SK-N-SH (cell line): ENCODE measurements around the gene OCIAD1. TPM values are rescaled to one million over a fixed set of nuclear protein-coding genes. Genes with fewer than 3 reads are reported as not detected.

Experiments used
- CTCF ChIA-PET: fragments of 300-600, 350-600 bp; formaldehyde crosslinking; extraction: SDS; loops from one replicate; lab custom pipeline; 2021; lab: Yijun Ruan, JAX
- POLR2A ChIA-PET: fragments of 350-600 bp; sonication (Branson Sonifier 250); formaldehyde crosslinking; extraction: SDS; loops from one replicate; lab custom pipeline; 2020; ENCODE audit warnings: antibody characterized with exemption, inconsistent platforms; lab: Yijun Ruan, JAX
- DNase-seq: peaks from one replicate; pipeline ENCODE4 v3.0.0; 2012
- H2AFZ ChIP-seq: fragments of 200-600 bp; sonication (generic); 2 replicates; pipeline ENCODE4 v1.8.1; 2016; ENCODE audit warnings: antibody characterized with exemption, mild to moderate bottlenecking, low read depth
- H3F3A ChIP-seq: fragments of 200-600 bp; sonication (generic); replicated peaks from 2 replicates; pipeline ENCODE3; 2016; ENCODE audit warnings: antibody characterized with exemption, mild to moderate bottlenecking; ENCODE audit not compliant: insufficient read depth
- H3K27ac ChIP-seq, 2 experiments: fragments of 200-500 bp in 1 of 2; fragments of 200-600 bp in 1 of 2; sonication (Bioruptor generic) in 1 of 2; sonication (generic), shearing (Covaris generic) in 1 of 2; 2 replicates each; pipeline versions ENCODE4 v1.5.1 to v1.6.1; 2014 to 2016; ENCODE audit warnings: low read depth in 2 of 2, inconsistent platforms in 1 of 2, low read length in 1 of 2, mild to moderate bottlenecking in 1 of 2, mixed read lengths in 1 of 2
- H3K27me3 ChIP-seq: fragments of 200-600 bp; sonication (generic), shearing (Covaris generic); 2 replicates; pipeline ENCODE4 v1.6.1; 2016; ENCODE audit warnings: mixed run types; ENCODE audit not compliant: insufficient read depth
- H3K36me3 ChIP-seq, 2 experiments: fragments of 200-500 bp in 1 of 2; fragments of 200-600 bp in 1 of 2; sonication (Bioruptor generic) in 1 of 2; sonication (generic) in 1 of 2; replicated peaks in 1 of 2; 2 replicates each; pipeline versions ENCODE3 to v1.5.1; 2014 to 2016; ENCODE audit warnings: low read length in 1 of 2, mild to moderate bottlenecking in 1 of 2; ENCODE audit not compliant: insufficient read depth in 2 of 2, control insufficient read depth in 1 of 2
- H3K4me1 ChIP-seq, 2 experiments: fragments of 200-500 bp in 1 of 2; fragments of 200-600 bp in 1 of 2; sonication (Bioruptor generic) in 1 of 2; sonication (generic), shearing (Covaris generic) in 1 of 2; 2 replicates each; pipeline versions ENCODE4 v1.5.1 to v1.6.1; 2014 to 2016; ENCODE audit warnings: low read depth in 1 of 2, low read length in 1 of 2, mixed run types in 1 of 2; ENCODE audit not compliant: insufficient read depth in 2 of 2, control insufficient read depth in 1 of 2
- H3K4me2 ChIP-seq: fragments of 200-600 bp; sonication (generic), shearing (Covaris generic); 2 replicates; pipeline ENCODE4 v1.6.1; 2017; ENCODE audit warnings: mixed run types
- H3K4me3 ChIP-seq, 2 experiments: fragments of 200-500 bp in 1 of 2; fragments of 200-600 bp in 1 of 2; sonication (Bioruptor generic) in 1 of 2; sonication (generic), shearing (Covaris generic) in 1 of 2; 2 replicates each; pipeline versions ENCODE4 v1.5.1 to v1.8.1; 2014 to 2016; ENCODE audit warnings: low read depth in 2 of 2, inconsistent platforms in 1 of 2, low read length in 1 of 2, mild to moderate bottlenecking in 1 of 2, mixed read lengths in 1 of 2, moderate library complexity in 1 of 2
- H3K79me2 ChIP-seq: fragments of 200-600 bp; sonication (generic); 2 replicates; pipeline ENCODE4 v1.8.1; 2017; ENCODE audit warnings: mild to moderate bottlenecking; ENCODE audit not compliant: insufficient read depth
- H3K9ac ChIP-seq: fragments of 200-600 bp; sonication (generic); 2 replicates; pipeline ENCODE4 v1.6.1; 2017; ENCODE audit warnings: mixed run types
- H3K9me2 ChIP-seq: fragments of 200-600 bp; sonication (generic); 2 replicates; pipeline ENCODE4 v1.6.1; 2017; ENCODE audit warnings: mixed run types
- H3K9me3 ChIP-seq: fragments of 200-600 bp; sonication (generic); 2 replicates; pipeline ENCODE4 v1.6.1; 2017; ENCODE audit warnings: mixed run types, mild to moderate bottlenecking, moderate library complexity
- H4K20me1 ChIP-seq: fragments of 200-600 bp; sonication (generic); 2 replicates; pipeline ENCODE4 v1.6.1; 2017; ENCODE audit warnings: mild to moderate bottlenecking, mixed run types; ENCODE audit not compliant: insufficient read depth
- CHD2 ChIP-seq: fragments of 150-350 bp; IDR thresholded peaks from 2 replicates; pipeline ENCODE4 v1.6.1; 2018; ENCODE audit warnings: low read length; ENCODE audit not compliant: partially characterized antibody
- FOSL2 ChIP-seq: IDR thresholded peaks from 2 replicates; pipeline ENCODE4 v1.4.0; 2012; ENCODE audit warnings: low read depth, mild to moderate bottlenecking, moderate library complexity, borderline replicate concordance
- GABPA ChIP-seq: IDR thresholded peaks from 2 replicates; pipeline ENCODE4 v1.4.0; 2012; ENCODE audit warnings: low read depth, mild to moderate bottlenecking
- MXI1 ChIP-seq: IDR thresholded peaks from 2 replicates; pipeline ENCODE4 v1.6.1; 2012; ENCODE audit warnings: mild to moderate bottlenecking, low read depth, low read length, improper control_type of control experiment
- NFIC ChIP-seq: IDR thresholded peaks from 2 replicates; pipeline ENCODE4 v1.4.0; 2012; ENCODE audit warnings: borderline replicate concordance
- RAD21 ChIP-seq: IDR thresholded peaks from 2 replicates; pipeline ENCODE4 v1.6.1; 2012; ENCODE audit warnings: mild to moderate bottlenecking, low read length
- RCOR1 ChIP-seq: fragments of 150-350 bp; IDR thresholded peaks from 2 replicates; pipeline ENCODE4 v1.6.1; 2017; ENCODE audit warnings: antibody characterized with exemption, low read length
- TCF12 ChIP-seq: IDR thresholded peaks from 2 replicates; pipeline ENCODE4 v1.4.0; 2012
- TEAD4 ChIP-seq: IDR thresholded peaks from 2 replicates; pipeline ENCODE4 v1.4.0; 2012; ENCODE audit warnings: mild to moderate bottlenecking, borderline replicate concordance; ENCODE audit not compliant: insufficient read depth
- ZBTB33 ChIP-seq: IDR thresholded peaks from 2 replicates; pipeline ENCODE4 v1.4.0; 2012; ENCODE audit warnings: low read depth, borderline replicate concordance
- WGBS: methylation state at CpG from one replicate; pipeline ENCODE4 v1.1.6; 2017; ENCODE audit warnings: low lambda C conversion rate; 5-methylcytosine and 5-hydroxymethylcytosine counted together
- polyA plus RNA-seq, 3 experiments: library from polyadenylated mRNA; depleted of rRNA; stranded (reverse); fragments of >200 nt; gene quantifications; 2 replicates each; pipeline ENCODE4 v1.2.3, GENCODE V29; 2012
- TF ChIP-seq, protein P1 (sequence below): IDR thresholded peaks from 2 replicates; pipeline ENCODE4; 2012
- TF ChIP-seq, protein P2 (sequence below): IDR thresholded peaks from 2 replicates; pipeline ENCODE4 v1.6.1; 2012; ENCODE audit warnings: mild to moderate bottlenecking, low read depth, low read length, moderate library complexity
- TF ChIP-seq, protein P3 (sequence below): IDR thresholded peaks from 2 replicates; pipeline ENCODE4 v1.4.0; 2012; ENCODE audit warnings: low read depth

OCIAD1 gene
- polyA plus RNA-seq, 1 of the 3 experiments (the other 2 are of a cell fraction), result 113 TPM

- POLR2A ChIA-PET, result no interaction called here
Observed at GRCh38 chr4:48791313-48791712, 39.6 kb upstream of the OCIAD1 start.

DNA sequence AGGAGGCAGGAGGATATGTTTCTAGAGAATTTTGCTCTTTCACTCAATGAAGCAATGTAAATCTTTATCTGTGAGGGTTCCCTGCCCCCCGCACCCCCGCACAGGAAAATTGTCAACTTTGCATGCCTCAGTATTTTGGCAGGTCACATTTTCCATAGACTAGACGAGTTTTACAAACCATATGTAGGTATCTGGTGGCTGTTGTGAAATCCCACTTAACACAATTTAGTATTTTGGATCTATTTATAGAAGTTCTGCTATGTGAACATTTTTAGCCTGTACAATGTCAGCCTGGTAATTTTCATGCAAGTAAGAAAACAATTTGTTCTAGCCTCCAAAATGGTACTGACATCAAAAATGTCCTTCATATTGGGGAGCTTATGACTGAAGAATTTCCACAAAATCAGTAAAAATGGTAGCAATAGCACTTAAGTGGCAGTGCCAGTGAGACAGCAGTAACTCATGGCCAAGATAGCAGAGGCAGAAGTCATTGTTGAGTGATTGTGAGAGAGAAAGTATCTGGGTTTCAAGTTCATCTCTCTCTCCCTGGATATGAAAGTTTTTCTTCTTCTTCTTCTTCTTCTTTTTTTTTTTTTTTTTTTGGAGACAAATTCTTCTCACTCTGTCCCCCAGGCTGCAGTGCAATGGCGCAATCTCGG, 38.4 kb upstream of the OCIAD1 start:
- Histone ChIP-seq H3K36me3 (no peaks in the 10 kb centered on the region), H3F3A (no peaks in the 10 kb centered on the region), H3K27ac (no peak overlapping the region), H3K4me2 (no peak overlapping the region), H3K9me2 (no peaks in the 10 kb centered on the region), H3K4me1 (no peaks in the 10 kb centered on the region), H3K27me3 (no peaks in the 10 kb centered on the region), H3K4me3 (no peak overlapping the region), H3K9ac (no peak overlapping the region), H4K20me1 (no peaks in the 10 kb centered on the region), H2AFZ (no peak overlapping the region), H3K9me3 (no peaks in the 10 kb centered on the region), H3K79me2 (no peaks in the 10 kb centered on the region)
- CTCF ChIA-PET, result no interaction called here
- 79% methylated on average over 5 of the region's 5 CpGs for WGBS
- POLR2A ChIA-PET, result no interaction called here
- no peak for DNase-seq
- no peak for TF ChIP-seq ZBTB33
- no peak for TF ChIP-seq RAD21

More at GRCh38 chr4:48791313-48791712, 39.6 kb upstream of the OCIAD1 start:
- Histone ChIP-seq H3K4me1 (no peaks in the 10 kb centered on the region), H3K36me3 (no peaks in the 10 kb centered on the region), H3K79me2 (no peaks in the 10 kb centered on the region), H4K20me1 (no peaks in the 10 kb centered on the region), H3K9me2 (no peaks in the 10 kb centered on the region), H3K27me3 (no peaks in the 10 kb centered on the region), H3K4me2 (no peak overlapping the region), H3K27ac (no peak overlapping the region), H3K9me3 (no peaks in the 10 kb centered on the region), H3K9ac (no peak overlapping the region), H3F3A (no peaks in the 10 kb centered on the region), H2AFZ (no peak overlapping the region), H3K4me3 (no peak overlapping the region)
- no peak for TF ChIP-seq MXI1
- TF ChIP-seq, protein P1, sequence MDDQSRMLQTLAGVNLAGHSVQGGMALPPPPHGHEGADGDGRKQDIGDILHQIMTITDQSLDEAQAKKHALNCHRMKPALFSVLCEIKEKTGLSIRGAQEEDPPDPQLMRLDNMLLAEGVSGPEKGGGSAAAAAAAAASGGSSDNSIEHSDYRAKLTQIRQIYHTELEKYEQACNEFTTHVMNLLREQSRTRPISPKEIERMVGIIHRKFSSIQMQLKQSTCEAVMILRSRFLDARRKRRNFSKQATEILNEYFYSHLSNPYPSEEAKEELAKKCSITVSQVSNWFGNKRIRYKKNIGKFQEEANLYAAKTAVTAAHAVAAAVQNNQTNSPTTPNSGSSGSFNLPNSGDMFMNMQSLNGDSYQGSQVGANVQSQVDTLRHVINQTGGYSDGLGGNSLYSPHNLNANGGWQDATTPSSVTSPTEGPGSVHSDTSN, result no peak
- no peak for TF ChIP-seq GABPA
- TF ChIP-seq, protein P2, sequence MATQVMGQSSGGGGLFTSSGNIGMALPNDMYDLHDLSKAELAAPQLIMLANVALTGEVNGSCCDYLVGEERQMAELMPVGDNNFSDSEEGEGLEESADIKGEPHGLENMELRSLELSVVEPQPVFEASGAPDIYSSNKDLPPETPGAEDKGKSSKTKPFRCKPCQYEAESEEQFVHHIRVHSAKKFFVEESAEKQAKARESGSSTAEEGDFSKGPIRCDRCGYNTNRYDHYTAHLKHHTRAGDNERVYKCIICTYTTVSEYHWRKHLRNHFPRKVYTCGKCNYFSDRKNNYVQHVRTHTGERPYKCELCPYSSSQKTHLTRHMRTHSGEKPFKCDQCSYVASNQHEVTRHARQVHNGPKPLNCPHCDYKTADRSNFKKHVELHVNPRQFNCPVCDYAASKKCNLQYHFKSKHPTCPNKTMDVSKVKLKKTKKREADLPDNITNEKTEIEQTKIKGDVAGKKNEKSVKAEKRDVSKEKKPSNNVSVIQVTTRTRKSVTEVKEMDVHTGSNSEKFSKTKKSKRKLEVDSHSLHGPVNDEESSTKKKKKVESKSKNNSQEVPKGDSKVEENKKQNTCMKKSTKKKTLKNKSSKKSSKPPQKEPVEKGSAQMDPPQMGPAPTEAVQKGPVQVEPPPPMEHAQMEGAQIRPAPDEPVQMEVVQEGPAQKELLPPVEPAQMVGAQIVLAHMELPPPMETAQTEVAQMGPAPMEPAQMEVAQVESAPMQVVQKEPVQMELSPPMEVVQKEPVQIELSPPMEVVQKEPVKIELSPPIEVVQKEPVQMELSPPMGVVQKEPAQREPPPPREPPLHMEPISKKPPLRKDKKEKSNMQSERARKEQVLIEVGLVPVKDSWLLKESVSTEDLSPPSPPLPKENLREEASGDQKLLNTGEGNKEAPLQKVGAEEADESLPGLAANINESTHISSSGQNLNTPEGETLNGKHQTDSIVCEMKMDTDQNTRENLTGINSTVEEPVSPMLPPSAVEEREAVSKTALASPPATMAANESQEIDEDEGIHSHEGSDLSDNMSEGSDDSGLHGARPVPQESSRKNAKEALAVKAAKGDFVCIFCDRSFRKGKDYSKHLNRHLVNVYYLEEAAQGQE, result no peak
- no peak for TF ChIP-seq CHD2
- TF ChIP-seq RCOR1, result no peak
- no peak for TF ChIP-seq TCF12
- TF ChIP-seq NFIC, result no peak
- TF ChIP-seq FOSL2, result no peak
- TF ChIP-seq, protein P3, sequence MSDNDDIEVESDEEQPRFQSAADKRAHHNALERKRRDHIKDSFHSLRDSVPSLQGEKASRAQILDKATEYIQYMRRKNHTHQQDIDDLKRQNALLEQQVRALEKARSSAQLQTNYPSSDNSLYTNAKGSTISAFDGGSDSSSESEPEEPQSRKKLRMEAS, result no peak
- TF ChIP-seq TEAD4, result no peak
- CTCF ChIA-PET, result interaction anchor here (0.6 to 0.7 kb wide), 2 partner anchors 55 to 107 kb away, joined by 3 read pairs; no protein-coding TSS in a partner anchor
- DNase-seq, result no peak
